ENCODE results near the gene SRCIN1.

SRCIN1 gene

DNA sequence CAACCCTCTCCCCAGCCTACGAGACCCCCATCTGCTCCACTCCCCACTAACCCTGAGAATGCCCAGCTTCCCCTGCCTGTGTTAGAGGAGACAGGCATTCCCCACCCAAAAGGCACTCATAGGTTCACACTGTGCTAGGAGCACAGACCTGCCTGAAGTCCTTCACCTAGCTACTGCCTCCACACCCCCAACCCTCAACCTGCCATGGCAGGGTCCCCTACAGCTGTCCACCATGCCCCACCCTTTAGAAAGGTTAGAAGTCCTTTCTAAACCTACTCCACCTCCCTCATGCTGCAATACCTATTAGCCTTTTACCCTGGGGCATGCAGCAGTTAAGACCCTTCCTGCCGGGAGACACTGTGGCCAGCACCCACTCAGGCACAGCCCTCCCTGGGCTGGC lies 9.1 kb downstream of the SRCIN1 start:
- no peaks in the 10 kb centered on the region for H3K9me3 Mint-ChIP-seq

DNA sequence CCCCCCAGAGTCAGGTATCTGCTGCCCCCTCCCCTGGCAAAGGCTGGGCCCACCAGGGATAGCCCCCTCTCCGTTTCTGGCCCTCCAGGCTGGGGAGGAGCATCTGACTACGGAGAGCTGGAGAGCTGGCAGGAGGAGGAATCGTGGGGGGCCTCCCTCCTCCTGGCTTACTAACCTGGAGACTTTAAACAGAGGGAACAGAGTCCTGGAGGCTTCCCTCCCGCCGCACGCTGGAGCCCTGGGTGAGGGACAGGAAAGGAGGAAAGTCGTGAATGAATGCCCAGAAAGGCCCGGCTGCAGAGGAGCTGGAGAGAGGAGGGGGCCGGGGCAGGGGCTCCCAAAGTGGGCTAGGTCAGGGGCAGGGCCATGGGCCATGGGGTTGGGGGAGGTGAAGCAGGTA lies 9.9 kb downstream of the SRCIN1 start:
- TF ChIP-seq, protein P1, sequence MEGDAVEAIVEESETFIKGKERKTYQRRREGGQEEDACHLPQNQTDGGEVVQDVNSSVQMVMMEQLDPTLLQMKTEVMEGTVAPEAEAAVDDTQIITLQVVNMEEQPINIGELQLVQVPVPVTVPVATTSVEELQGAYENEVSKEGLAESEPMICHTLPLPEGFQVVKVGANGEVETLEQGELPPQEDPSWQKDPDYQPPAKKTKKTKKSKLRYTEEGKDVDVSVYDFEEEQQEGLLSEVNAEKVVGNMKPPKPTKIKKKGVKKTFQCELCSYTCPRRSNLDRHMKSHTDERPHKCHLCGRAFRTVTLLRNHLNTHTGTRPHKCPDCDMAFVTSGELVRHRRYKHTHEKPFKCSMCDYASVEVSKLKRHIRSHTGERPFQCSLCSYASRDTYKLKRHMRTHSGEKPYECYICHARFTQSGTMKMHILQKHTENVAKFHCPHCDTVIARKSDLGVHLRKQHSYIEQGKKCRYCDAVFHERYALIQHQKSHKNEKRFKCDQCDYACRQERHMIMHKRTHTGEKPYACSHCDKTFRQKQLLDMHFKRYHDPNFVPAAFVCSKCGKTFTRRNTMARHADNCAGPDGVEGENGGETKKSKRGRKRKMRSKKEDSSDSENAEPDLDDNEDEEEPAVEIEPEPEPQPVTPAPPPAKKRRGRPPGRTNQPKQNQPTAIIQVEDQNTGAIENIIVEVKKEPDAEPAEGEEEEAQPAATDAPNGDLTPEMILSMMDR (IDR thresholded peaks at IDR 0.05; ENCODE audit: unreplicated experiment in 3 of 3), result no peak
- Mint-ChIP-seq H3K4me1 (peaks cover 51% of the 10 kb centered on the region), H3K4me3 (no peak overlapping the region), H3K9me3 (no peaks in the 10 kb centered on the region), H3K36me3 (ENCODE audit: low read depth) (no peaks in the 10 kb centered on the region), H3K27me3 (ENCODE audit: low read depth) (peaks cover 52% of the 10 kb centered on the region), H3K27ac (no peak overlapping the region)

More for the DNA sequence above, 9.1 kb downstream of the SRCIN1 start:
- no peaks in the 10 kb centered on the region for H3K36me3 Mint-ChIP-seq (ENCODE audit: low read depth)
- H3K4me3 Mint-ChIP-seq, result no peak overlapping the region
- H3K27me3 Mint-ChIP-seq (ENCODE audit: low read depth), result peaks cover 55% of the 10 kb centered on the region
- H3K27ac Mint-ChIP-seq, result no peak overlapping the region
- TF ChIP-seq, protein P1 (IDR thresholded peaks at IDR 0.05; ENCODE audit: unreplicated experiment in 3 of 3), result no peak
- peaks cover 53% of the 10 kb centered on the region for H3K4me1 Mint-ChIP-seq

DNA sequence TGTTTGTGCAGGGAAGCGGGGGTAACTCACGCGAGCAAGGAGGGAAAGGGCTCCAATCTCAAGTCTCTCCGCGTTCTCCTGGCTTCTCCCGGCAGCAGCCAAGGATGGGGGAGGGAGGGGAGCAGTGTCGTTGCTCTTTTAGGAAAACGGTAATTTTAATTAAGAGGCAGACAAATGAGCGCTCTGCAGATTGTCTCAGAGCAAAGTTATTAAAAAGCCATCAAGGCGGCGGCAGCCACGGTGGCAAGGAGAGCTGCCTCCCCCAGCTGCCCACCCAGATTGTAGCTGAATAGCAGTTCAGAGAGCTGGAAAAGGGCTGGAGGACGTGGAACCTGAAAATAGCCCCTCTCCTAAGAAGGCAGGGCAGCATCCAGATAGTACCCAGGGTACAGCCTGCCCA lies 11.6 kb downstream of the SRCIN1 start:
- no peaks in the 10 kb centered on the region for H3K9me3 Mint-ChIP-seq
- peaks cover 39% of the 10 kb centered on the region for H3K4me1 Mint-ChIP-seq
- no peak overlapping the region for H3K27ac Mint-ChIP-seq
- H3K36me3 Mint-ChIP-seq (ENCODE audit: low read depth), result no peaks in the 10 kb centered on the region
- TF ChIP-seq, protein P1 (IDR thresholded peaks at IDR 0.05; ENCODE audit: unreplicated experiment in 3 of 3), result no peak
- no peak overlapping the region for H3K4me3 Mint-ChIP-seq
- H3K27me3 Mint-ChIP-seq (ENCODE audit: low read depth), result peaks cover 52% of the 10 kb centered on the region

DNA sequence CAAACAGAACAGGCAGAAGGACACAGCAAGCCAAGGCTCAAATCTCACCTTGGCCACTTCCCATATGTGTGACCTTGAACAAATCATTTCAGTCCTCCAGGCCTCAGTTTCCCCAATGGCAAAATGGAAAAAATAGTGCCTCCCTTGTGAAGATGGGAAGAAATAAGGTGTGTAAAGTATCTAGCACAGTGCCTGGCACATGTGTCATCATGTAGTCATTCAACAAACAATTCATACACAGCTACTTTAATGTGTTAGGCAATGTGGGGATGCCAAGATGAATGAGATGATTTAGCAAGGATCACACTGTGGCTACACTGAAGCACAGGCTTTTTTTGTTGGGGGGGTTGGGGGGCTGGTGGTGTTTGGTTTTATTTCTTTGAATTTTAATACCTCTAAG lies 13.3 kb downstream of the SRCIN1 start:
- Mint-ChIP-seq H3K4me1 (peaks cover 36% of the 10 kb centered on the region), H3K36me3 (ENCODE audit: low read depth) (no peaks in the 10 kb centered on the region), H3K27ac (no peak overlapping the region), H3K9me3 (no peaks in the 10 kb centered on the region), H3K4me3 (no peak overlapping the region), H3K27me3 (ENCODE audit: low read depth) (peaks cover 59% of the 10 kb centered on the region)
- TF ChIP-seq, protein P1 (IDR thresholded peaks at IDR 0.05; ENCODE audit: unreplicated experiment in 3 of 3), result no peak

DNA sequence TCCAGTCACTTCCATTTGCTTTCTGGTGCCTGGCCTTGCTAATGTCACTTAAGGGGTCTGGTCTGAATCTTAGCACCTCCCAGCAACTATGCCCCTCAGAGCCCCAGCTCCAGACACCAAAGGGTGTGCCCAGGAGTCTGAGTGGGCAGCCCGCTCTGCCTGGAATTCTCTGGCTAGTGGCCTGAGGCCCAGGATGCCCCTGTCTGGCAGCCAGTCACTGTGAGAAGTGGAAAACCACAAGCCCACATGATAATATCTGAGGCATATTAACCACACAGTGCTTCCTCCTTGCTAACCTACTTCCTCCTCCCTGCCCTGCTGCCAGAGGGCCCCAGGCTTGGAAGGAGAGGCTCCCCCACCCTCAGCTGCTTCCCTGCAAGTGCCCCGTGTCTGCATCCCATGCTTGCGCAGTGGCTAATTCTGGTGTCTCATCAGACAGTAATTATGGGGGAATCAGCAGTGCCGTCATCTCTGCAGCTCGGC lies 14.0 kb downstream of the SRCIN1 start:
- peak overlapping the region in 1 of 3 experiments; percentile 46 for H3K27ac Mint-ChIP-seq
- TF ChIP-seq, protein P1 (IDR thresholded peaks at IDR 0.05; ENCODE audit: unreplicated experiment in 3 of 3), result no peak
- no peak overlapping the region for H3K4me3 Mint-ChIP-seq
- H3K4me1 Mint-ChIP-seq, result peaks cover 34% of the 10 kb centered on the region
- H3K36me3 Mint-ChIP-seq (ENCODE audit: low read depth), result no peaks in the 10 kb centered on the region
- H3K27me3 Mint-ChIP-seq (ENCODE audit: low read depth), result peaks cover 52% of the 10 kb centered on the region
- H3K9me3 Mint-ChIP-seq, result no peaks in the 10 kb centered on the region

DNA sequence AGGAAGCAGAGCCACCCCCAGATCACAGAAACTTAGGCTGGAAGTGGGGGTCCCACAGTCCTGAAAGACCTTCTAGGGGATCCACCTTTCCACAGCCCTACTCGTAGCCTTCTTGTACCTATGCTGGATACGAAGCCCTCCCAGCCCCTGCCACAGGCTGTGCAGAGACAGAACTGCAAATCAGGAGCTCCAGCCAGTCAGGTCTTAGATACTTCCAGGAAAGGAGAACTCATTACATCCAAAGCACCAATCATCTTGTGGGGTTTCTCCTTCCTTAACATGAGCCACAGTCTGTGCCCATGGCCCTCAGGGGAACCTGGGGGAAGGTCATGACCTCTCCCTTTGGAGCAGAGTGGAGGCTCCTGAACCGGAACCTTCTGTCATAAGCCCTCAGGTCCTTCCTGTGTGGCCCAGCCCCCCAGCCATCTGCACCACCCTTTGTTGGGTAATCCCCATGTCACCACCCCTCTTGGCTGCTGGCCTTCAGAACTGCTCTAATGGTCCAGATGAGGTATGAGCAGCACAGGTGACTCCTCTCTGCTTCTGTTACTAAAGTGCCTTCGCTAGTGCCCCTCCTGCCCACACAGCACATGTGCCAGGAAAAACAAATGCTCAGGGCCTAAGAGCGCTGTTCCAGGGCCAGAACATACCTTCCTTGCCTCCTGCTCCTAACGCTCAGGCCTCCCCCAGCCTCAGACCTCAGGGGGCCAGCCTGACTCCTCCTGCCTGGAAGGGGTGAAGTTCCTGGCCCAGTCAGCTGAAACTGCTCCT lies 14.6 kb downstream of the SRCIN1 start:
- no peaks in the 10 kb centered on the region for H3K36me3 Mint-ChIP-seq (ENCODE audit: low read depth)
- peaks cover 33% of the 10 kb centered on the region for H3K4me1 Mint-ChIP-seq
- TF ChIP-seq, protein P1 (IDR thresholded peaks at IDR 0.05; ENCODE audit: unreplicated experiment in 3 of 3), result no peak
- peaks cover 47% of the 10 kb centered on the region for H3K27me3 Mint-ChIP-seq (ENCODE audit: low read depth)
- H3K9me3 Mint-ChIP-seq, result no peaks in the 10 kb centered on the region
- H3K4me3 Mint-ChIP-seq, result no peak overlapping the region
- H3K27ac Mint-ChIP-seq, result peak overlapping the region in 1 of 3 experiments; percentile 46

Measured in nephron (organoid).